Measurements from ENCODE around the gene TCF7L2. TPM values are rescaled to one million over a fixed set of nuclear protein-coding genes. Genes with fewer than 3 reads are reported as not detected.

TCF7L2 gene
- total and polyA plus RNA-seq, 4 donors, result 9.1 to 32.3 (median 21.4) TPM

DNA sequence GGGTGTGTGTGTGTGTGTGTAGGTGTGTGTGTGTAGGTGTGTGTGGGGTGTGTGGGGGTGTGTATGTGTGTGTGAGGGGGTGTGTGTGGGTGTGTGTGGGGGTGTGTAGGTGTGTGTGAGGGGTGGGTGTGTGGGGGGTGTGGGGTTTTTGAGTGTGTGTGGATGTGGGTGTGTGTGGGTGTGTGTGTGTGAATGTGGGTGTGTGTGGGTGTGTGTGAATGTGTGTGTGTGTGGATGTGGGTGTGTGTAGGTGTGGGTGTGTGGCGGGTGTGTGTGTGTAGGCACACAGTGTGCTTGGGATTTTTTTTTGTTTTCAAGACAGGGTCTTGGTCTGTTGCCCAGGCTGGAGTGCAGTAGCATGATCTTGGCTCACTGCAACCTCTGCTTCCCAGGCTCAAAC, 36.8 kb upstream of the TCF7L2 start:
- peaks cover 0 to 21% (median 0%) of the 10 kb centered on the region in 5 donors for H3K4me1 ChIP-seq (ENCODE audit: control insufficient read depth in 5 of 5, insufficient read depth in 5 of 5, low read length in 5 of 5)
- TF ChIP-seq, protein P1, sequence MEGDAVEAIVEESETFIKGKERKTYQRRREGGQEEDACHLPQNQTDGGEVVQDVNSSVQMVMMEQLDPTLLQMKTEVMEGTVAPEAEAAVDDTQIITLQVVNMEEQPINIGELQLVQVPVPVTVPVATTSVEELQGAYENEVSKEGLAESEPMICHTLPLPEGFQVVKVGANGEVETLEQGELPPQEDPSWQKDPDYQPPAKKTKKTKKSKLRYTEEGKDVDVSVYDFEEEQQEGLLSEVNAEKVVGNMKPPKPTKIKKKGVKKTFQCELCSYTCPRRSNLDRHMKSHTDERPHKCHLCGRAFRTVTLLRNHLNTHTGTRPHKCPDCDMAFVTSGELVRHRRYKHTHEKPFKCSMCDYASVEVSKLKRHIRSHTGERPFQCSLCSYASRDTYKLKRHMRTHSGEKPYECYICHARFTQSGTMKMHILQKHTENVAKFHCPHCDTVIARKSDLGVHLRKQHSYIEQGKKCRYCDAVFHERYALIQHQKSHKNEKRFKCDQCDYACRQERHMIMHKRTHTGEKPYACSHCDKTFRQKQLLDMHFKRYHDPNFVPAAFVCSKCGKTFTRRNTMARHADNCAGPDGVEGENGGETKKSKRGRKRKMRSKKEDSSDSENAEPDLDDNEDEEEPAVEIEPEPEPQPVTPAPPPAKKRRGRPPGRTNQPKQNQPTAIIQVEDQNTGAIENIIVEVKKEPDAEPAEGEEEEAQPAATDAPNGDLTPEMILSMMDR (IDR thresholded peaks at IDR 0.05; ENCODE audit: control extremely low read depth, extremely low read depth), result no peak
- H3K36me3 ChIP-seq (ENCODE audit: control insufficient read depth in 4 of 4, insufficient read depth in 4 of 4, low read length in 4 of 4), result no peaks in the 10 kb centered on the region
- no peaks in the 10 kb centered on the region for H3K9me3 ChIP-seq (ENCODE audit: control insufficient read depth in 4 of 4, insufficient read depth in 3 of 4, low read length in 3 of 4)
- 72 to 81% methylated on average over 1 of the region's 1 CpG for WGBS, 2 donors
- H3K27ac ChIP-seq (ENCODE audit: low read depth in 1 of 2, low read length in 1 of 2), result no peak overlapping the region
- ATAC-seq (ENCODE audit: insufficient read depth, low FRiP score) (no peak), DNase-seq (no peak)
- H3K27me3 ChIP-seq (ENCODE audit: control insufficient read depth in 3 of 3, insufficient read depth in 3 of 3, low read length in 2 of 3), result no peaks in the 10 kb centered on the region
- no peak overlapping the region for H3K4me3 ChIP-seq
- no peak overlapping the region for H3K9ac ChIP-seq (ENCODE audit: insufficient read depth in 1 of 2, low read length in 2 of 2)

DNA sequence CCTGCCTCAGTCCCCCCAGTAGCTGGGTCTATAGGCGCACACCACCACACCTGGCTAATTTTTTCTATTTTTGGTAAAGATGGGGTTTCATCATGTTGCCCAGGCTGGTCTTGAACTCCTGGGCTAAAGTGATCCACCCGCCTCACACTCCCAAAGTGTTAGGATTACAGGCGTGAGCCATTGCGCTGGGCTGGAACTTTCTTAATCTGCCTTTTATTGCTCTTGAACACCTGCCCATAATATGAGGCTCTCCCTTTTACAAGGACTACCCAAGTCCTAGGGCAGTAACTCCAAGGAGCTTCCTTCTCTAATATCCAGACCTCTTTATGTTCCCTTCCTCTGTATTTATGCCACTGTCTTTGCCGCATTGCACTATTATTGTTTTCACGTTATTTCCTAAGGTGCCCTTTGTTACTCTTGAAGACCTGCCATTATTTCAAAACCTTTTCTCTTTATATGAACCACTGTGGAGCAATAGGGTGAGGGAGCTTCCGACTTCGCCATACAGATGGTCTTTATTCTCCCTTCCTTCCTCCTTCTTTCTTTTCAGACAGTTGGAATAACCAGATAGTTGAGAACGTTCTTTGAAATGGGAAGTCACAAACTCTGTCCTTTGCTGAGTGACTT, 36.3 kb upstream of the TCF7L2 start:
- Histone ChIP-seq H3K9ac (ENCODE audit: insufficient read depth in 1 of 2, low read length in 2 of 2) (no peak overlapping the region), H3K36me3 (ENCODE audit: control insufficient read depth in 4 of 4, insufficient read depth in 4 of 4, low read length in 4 of 4) (no peaks in the 10 kb centered on the region), H3K27me3 (ENCODE audit: control insufficient read depth in 3 of 3, insufficient read depth in 3 of 3, low read length in 2 of 3) (no peaks in the 10 kb centered on the region), H3K9me3 (ENCODE audit: control insufficient read depth in 4 of 4, insufficient read depth in 3 of 4, low read length in 3 of 4) (no peaks in the 10 kb centered on the region), H3K27ac (ENCODE audit: low read depth in 1 of 2, low read length in 1 of 2) (no peak overlapping the region), H3K4me3 (no peak overlapping the region), H3K4me1 (ENCODE audit: control insufficient read depth in 5 of 5, insufficient read depth in 5 of 5, low read length in 5 of 5) (peaks cover 0 to 21% (median 0%) of the 10 kb centered on the region in 5 donors)
- DNase-seq (no peak), ATAC-seq (ENCODE audit: insufficient read depth, low FRiP score) (no peak)
- TF ChIP-seq, protein P1 (IDR thresholded peaks at IDR 0.05; ENCODE audit: control extremely low read depth, extremely low read depth), result no peak
- WGBS, 2 donors, result 51 to 77% methylated on average over 9 of the region's 9 CpGs

DNA sequence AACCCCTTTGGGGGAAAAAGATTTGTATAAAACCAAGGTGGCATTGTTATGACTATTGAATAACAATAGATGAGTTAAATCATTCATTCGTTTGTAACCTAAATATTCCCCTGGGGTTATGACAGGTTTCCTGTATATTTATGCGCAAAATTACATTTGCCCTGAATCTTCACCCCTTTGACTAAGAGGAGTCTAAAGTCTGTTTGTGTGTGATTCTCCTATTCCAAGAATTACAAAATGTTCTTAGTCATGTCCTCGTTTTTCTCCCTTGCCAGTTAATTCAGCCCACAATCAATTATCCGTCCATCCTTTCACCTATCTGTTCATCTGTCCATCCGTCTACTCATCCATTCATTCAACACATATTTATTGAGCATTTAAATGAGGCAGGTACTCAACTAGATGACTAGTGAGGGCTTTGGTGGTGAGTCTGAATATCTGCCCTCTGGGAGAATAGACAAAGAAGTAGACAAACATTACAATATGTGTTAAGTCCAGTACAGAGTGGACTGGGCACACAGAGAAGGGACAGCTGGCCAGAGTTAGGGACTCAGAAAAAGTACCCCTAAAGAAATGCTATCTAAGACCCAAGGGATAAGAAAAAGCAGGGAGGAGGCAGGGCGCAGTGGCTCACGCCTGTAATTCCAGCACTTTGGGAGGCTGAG, 35.6 kb upstream of the TCF7L2 start:
- Histone ChIP-seq H3K36me3 (ENCODE audit: control insufficient read depth in 4 of 4, insufficient read depth in 4 of 4, low read length in 4 of 4) (no peaks in the 10 kb centered on the region), H3K9me3 (ENCODE audit: control insufficient read depth in 4 of 4, insufficient read depth in 3 of 4, low read length in 3 of 4) (no peaks in the 10 kb centered on the region), H3K4me1 (ENCODE audit: control insufficient read depth in 5 of 5, insufficient read depth in 5 of 5, low read length in 5 of 5) (peaks cover 0 to 21% (median 0%) of the 10 kb centered on the region in 5 donors), H3K27me3 (ENCODE audit: control insufficient read depth in 3 of 3, insufficient read depth in 3 of 3, low read length in 2 of 3) (no peaks in the 10 kb centered on the region), H3K9ac (ENCODE audit: insufficient read depth in 1 of 2, low read length in 2 of 2) (no peak overlapping the region), H3K4me3 (no peak overlapping the region), H3K27ac (ENCODE audit: low read depth in 1 of 2, low read length in 1 of 2) (no peak overlapping the region)
- 74 to 88% methylated on average over 7 of the region's 7 CpGs for WGBS, 2 donors
- DNase-seq (no peak), ATAC-seq (ENCODE audit: insufficient read depth, low FRiP score) (no peak)
- TF ChIP-seq, protein P1 (IDR thresholded peaks at IDR 0.05; ENCODE audit: control extremely low read depth, extremely low read depth), result no peak
